NCI-H1694 (cell line): Measurements from ENCODE around the gene CPS1.

Source experiments
- DNase-seq: peaks from one replicate; lab custom pipeline; 2025; lab: John Stamatoyannopoulos, UW

The CPS1 gene

GRCh38 chr2:210681491-210681890 lies 125.1 kb downstream of the CPS1 start:
- DNase-seq, result no peak

- no peak for DNase-seq
Observed at GRCh38 chr2:210686401-210686800, 130.0 kb downstream of the CPS1 start.

- no peak for DNase-seq
Observed at GRCh38 chr2:210687786-210688470, 131.5 kb downstream of the CPS1 start.

GRCh38 chr2:210707900-210708299 lies 151.5 kb downstream of the CPS1 start:
- DNase-seq, result no peak

- DNase-seq, result no peak
Observed at GRCh38 chr2:210713122-210713521, 156.7 kb downstream of the CPS1 start.

GRCh38 chr2:210715560-210716082 lies 159.2 kb downstream of the CPS1 start:
- no peak for DNase-seq

- DNase-seq, result no peak
Observed at GRCh38 chr2:210718503-210718902, 162.1 kb downstream of the CPS1 start.

GRCh38 chr2:210722092-210722491 lies 165.7 kb downstream of the CPS1 start:
- no peak for DNase-seq

GRCh38 chr2:210727549-210727948 lies 171.2 kb downstream of the CPS1 start:
- no peak for DNase-seq
